GM23338 (cell line): Measurements from ENCODE around the gene SLIT1.

Experiments
- CTCF ChIP-seq, 2 experiments: fragments of 200-600 bp in 1 of 2; sonication (generic) in 1 of 2; conservative IDR thresholded peaks; 2 replicates each; pipeline versions ENCODE4 v1.5.1 to v1.6.1; 2016 to 2017; ENCODE audit warnings: antibody characterized with exemption in 2 of 2, low read depth in 2 of 2, mild to moderate bottlenecking in 2 of 2, moderate library complexity in 1 of 2
- EZH2 ChIP-seq: fragments of 200-600 bp; sonication (generic); IDR thresholded peaks from one replicate; pipeline ENCODE4 v1.8.0; 2017; ENCODE audit warnings: antibody characterized with exemption, mild to moderate bottlenecking, low read depth; ENCODE audit not compliant: unreplicated experiment
- POLR2AphosphoS5 ChIP-seq: IDR thresholded peaks from 2 replicates; pipeline ENCODE4 v1.6.1; 2016; ENCODE audit warnings: antibody characterized with exemption, low read depth
- REST ChIP-seq: IDR thresholded peaks from one replicate; pipeline ENCODE4 v1.6.1; 2018; ENCODE audit warnings: antibody characterized with exemption; ENCODE audit not compliant: unreplicated experiment
- STAT1 ChIP-seq: IDR thresholded peaks from one replicate; pipeline ENCODE4 v1.6.1; 2016; ENCODE audit warnings: antibody characterized with exemption; ENCODE audit not compliant: unreplicated experiment
- ZNF331 ChIP-seq: fragments of 250-450 bp; sonication (Bioruptor Pico); IDR thresholded peaks from 2 replicates; pipeline ENCODE4 v1.5.0; 2020; ENCODE audit warnings: low read depth, mild to moderate bottlenecking, moderate library complexity

GRCh38 chr10:97086530-97086929 is 99.2 kb downstream of the SLIT1 start:
- TF ChIP-seq CTCF (conservative IDR thresholded peaks at IDR 0.05; ENCODE audit: low read depth in 2 of 2) (no peak), EZH2 (no peak), STAT1 (no peak), REST (no peak), ZNF331 (CRISPR knock-in tag) (no peak), POLR2AphosphoS5 (no peak)
